PC-3 (cell line): ENCODE measurements around the gene CYP2J2. TPM values are rescaled to one million over a fixed set of nuclear protein-coding genes. Genes with fewer than 3 reads are reported as not detected.

Source experiments
- ATAC-seq: fragments of 200-7000 bp; cut with Tn5 transposase; 2 replicates; pipeline ENCODE4 v1.9.1; 2020; ENCODE audit warnings: mild to moderate bottlenecking, moderate library complexity
- BruUV-seq: library from RNA; stranded (reverse); fragments of 400-500 nt; replicated peaks from 2 replicates; lab custom pipeline; 2021; lab: Mats Ljungman, UMichigan
- CTCF ChIA-PET: fragments of 300-600 bp; sonication (Branson Sonifier 250); formaldehyde crosslinking; loops from one replicate; lab custom pipeline; 2022; ENCODE audit warnings: antibody characterized with exemption; lab: Charles Lee
- POLR2A ChIA-PET: fragments of 300-600 bp; sonication (Branson Sonifier 250); formaldehyde crosslinking; loops from one replicate; lab custom pipeline; 2022; ENCODE audit warnings: antibody characterized with exemption; ENCODE audit not compliant: unreplicated experiment; lab: Charles Lee
- DNase-seq: peaks from one replicate; pipeline ENCODE4 v3.0.0-alpha.2; 2015
- H2AFZ ChIP-seq: fragments of 300-600 bp; sonication (generic); 2 replicates; pipeline ENCODE4 v1.6.0; 2016; ENCODE audit warnings: antibody characterized with exemption, low read length
- H3F3A ChIP-seq: fragments of 300-600 bp; sonication (generic); one replicate; pipeline ENCODE4 v1.6.0; 2017; ENCODE audit warnings: antibody characterized with exemption, low read length, control low read depth, mild to moderate bottlenecking; ENCODE audit not compliant: unreplicated experiment
- H3K27ac ChIP-seq: fragments of 300-600 bp; sonication (generic); 2 replicates; pipeline ENCODE4 v1.5.1; 2016; ENCODE audit warnings: mild to moderate bottlenecking, low read length
- H3K27me3 ChIP-seq: fragments of 300-600 bp; sonication (generic); 2 replicates; pipeline ENCODE4 v1.6.1; 2016; ENCODE audit warnings: low read length, mixed read lengths
- H3K36me3 ChIP-seq: fragments of 300-600 bp; sonication (generic); 2 replicates; pipeline ENCODE4 v1.6.1; 2016; ENCODE audit warnings: low read depth, mixed run types, low read length, mixed read lengths
- H3K4me1 ChIP-seq: fragments of 300-600 bp; sonication (generic); 2 replicates; pipeline ENCODE4 v1.5.1; 2016; ENCODE audit warnings: low read length; ENCODE audit not compliant: insufficient read depth
- H3K4me2 ChIP-seq: fragments of 300-600 bp; sonication (generic); 2 replicates; pipeline ENCODE4 v1.6.0; 2016; ENCODE audit warnings: low read length
- H3K4me3 ChIP-seq: fragments of 300-600 bp; sonication (generic); 2 replicates; pipeline ENCODE4 v1.5.1; 2016; ENCODE audit warnings: mild to moderate bottlenecking, low read length, mixed read lengths
- H3K79me2 ChIP-seq: fragments of 300-600 bp; sonication (generic); 2 replicates; pipeline ENCODE4 v1.6.1; 2017; ENCODE audit warnings: low read length, mixed read lengths
- H3K9ac ChIP-seq: fragments of 300-600 bp; sonication (generic); 2 replicates; pipeline ENCODE4 v1.6.0; 2016; ENCODE audit warnings: mild to moderate bottlenecking, low read length
- H3K9me2 ChIP-seq: fragments of 300-600 bp; sonication (generic); replicated peaks from 2 replicates; pipeline ENCODE4 v1.6.1; 2016; ENCODE audit warnings: mixed run types, low read length, mixed read lengths
- H3K9me3 ChIP-seq: fragments of 300-600 bp; sonication (generic); 2 replicates; pipeline ENCODE4 v1.6.1; 2016; ENCODE audit warnings: low read length, mixed read lengths
- H4K20me1 ChIP-seq: fragments of 300-600 bp; sonication (generic); 2 replicates; pipeline ENCODE4 v1.6.1; 2016; ENCODE audit warnings: low read length, mixed read lengths
- EZH2 ChIP-seq: fragments of 300-600 bp; sonication (generic); IDR thresholded peaks from one replicate; pipeline ENCODE4 v1.6.1; 2017; ENCODE audit warnings: antibody characterized with exemption, mild to moderate bottlenecking, low read length; ENCODE audit not compliant: unreplicated experiment
- EZH2phosphoT487 ChIP-seq: fragments of 300-600 bp; sonication (generic); IDR thresholded peaks from 2 replicates; pipeline ENCODE4 v1.6.1; 2018; ENCODE audit warnings: mild to moderate bottlenecking, antibody characterized with exemption, low read length, borderline replicate concordance
- intact Hi-C: fragments of 100-400 bp; cut with micrococcal nuclease; formaldehyde crosslinking; loops from 2 replicates; pipeline ENCODE4 v1.9.0; 2023
- total RNA-seq: library from RNA; depleted of rRNA; stranded (reverse); fragments of >200 nt; gene quantifications from 2 replicates; pipeline ENCODE4 v1.2.3, GENCODE V29; 2014
- TF ChIP-seq, protein P1 (sequence below): fragments of 300-600 bp; sonication (generic); conservative IDR thresholded peaks from 2 replicates; pipeline ENCODE4 v1.5.1; 2017; ENCODE audit warnings: antibody characterized with exemption, low read depth, mild to moderate bottlenecking, low read length

Gene CYP2J2
- total RNA-seq, 1 experiment from 2014 or later = 0.44 TPM

DNA sequence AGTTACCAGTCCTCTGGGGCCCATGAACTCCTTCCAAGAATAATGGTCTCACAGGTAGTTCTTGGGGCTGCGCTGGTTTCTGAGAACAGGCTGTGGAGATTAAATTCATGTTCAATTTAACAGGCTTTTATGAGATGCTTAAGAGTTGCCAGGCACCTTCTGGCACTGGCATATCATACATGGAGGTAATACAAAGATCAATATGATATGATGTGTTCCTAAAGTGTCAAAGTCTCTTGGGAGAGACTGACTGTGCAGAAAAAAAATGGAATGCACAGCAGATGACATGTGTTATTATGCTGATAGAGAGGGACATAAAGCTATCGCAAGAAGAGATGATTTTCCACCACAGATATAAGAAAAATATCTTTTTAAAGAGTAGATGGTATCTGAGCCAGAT lies 6.8 kb downstream of the CYP2J2 start:
- TF ChIP-seq, protein P1, sequence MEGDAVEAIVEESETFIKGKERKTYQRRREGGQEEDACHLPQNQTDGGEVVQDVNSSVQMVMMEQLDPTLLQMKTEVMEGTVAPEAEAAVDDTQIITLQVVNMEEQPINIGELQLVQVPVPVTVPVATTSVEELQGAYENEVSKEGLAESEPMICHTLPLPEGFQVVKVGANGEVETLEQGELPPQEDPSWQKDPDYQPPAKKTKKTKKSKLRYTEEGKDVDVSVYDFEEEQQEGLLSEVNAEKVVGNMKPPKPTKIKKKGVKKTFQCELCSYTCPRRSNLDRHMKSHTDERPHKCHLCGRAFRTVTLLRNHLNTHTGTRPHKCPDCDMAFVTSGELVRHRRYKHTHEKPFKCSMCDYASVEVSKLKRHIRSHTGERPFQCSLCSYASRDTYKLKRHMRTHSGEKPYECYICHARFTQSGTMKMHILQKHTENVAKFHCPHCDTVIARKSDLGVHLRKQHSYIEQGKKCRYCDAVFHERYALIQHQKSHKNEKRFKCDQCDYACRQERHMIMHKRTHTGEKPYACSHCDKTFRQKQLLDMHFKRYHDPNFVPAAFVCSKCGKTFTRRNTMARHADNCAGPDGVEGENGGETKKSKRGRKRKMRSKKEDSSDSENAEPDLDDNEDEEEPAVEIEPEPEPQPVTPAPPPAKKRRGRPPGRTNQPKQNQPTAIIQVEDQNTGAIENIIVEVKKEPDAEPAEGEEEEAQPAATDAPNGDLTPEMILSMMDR = no peak
- TF ChIP-seq EZH2 = no peak
- no peak for TF ChIP-seq EZH2phosphoT487
- Histone ChIP-seq H3F3A (no peaks in the 10 kb centered on the region), H3K9ac (no peak overlapping the region), H3K4me1 (no peaks in the 10 kb centered on the region), H3K79me2 (no peaks in the 10 kb centered on the region), H3K9me2 (no peaks in the 10 kb centered on the region), H4K20me1 (no peaks in the 10 kb centered on the region), H2AFZ (no peak overlapping the region), H3K27ac (no peak overlapping the region), H3K4me3 (no peak overlapping the region), H3K36me3 (no peaks in the 10 kb centered on the region), H3K4me2 (no peak overlapping the region), H3K9me3 (0 out of 2 replicates have a peak, but pooled peaks cover under 1% of the 10 kb centered on the region), H3K27me3 (peaks cover 11% of the 10 kb centered on the region)
- CTCF ChIA-PET = no interaction called here
- DNase-seq (no peak), ATAC-seq (no peak)
- no TSS peak for BruUV-seq
- intact Hi-C loops = no loop called here
- POLR2A ChIA-PET = no interaction called here

DNA sequence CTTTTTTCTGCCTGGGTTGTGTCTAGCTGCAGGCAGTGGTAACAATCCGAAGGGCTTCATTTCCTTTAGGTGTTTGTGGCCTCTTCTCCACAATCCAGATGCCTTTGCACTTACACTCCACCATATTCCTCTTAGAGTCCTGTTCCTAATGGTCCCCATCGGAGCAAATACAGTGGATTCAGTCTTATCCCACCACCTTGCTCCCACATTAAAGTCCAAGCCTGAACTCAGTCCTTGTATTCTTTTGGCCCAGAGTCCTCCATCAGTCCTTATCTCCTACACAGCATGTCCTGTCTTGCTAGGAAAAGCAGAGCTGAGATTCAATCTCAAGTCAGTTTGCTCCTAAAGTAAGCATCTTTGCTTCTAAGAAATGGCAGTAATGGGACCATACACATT lies 8.8 kb downstream of the CYP2J2 start:
- no peaks in the 10 kb centered on the region for H3F3A ChIP-seq
- POLR2A ChIA-PET = no interaction called here
- CTCF ChIA-PET = no interaction called here

More for the DNA sequence above, 8.8 kb downstream of the CYP2J2 start:
- intact Hi-C loops = no loop called here
- no peak for DNase-seq
- H3K4me1 ChIP-seq = no peaks in the 10 kb centered on the region
- no peaks in the 10 kb centered on the region for H3K9me3 ChIP-seq
- no peak for ATAC-seq
- no peak overlapping the region for H3K27ac ChIP-seq
- no peak overlapping the region for H3K4me2 ChIP-seq
- BruUV-seq = no TSS peak
- no peak overlapping the region for H3K9ac ChIP-seq
- H3K36me3 ChIP-seq = no peaks in the 10 kb centered on the region
- no peak overlapping the region for H3K4me3 ChIP-seq
- TF ChIP-seq EZH2phosphoT487 (no peak), EZH2 (no peak)
- TF ChIP-seq, protein P1 = no peak
- H2AFZ ChIP-seq = no peak overlapping the region
- H3K27me3 ChIP-seq = peaks cover 7% of the 10 kb centered on the region
- H4K20me1 ChIP-seq = no peaks in the 10 kb centered on the region
- no peaks in the 10 kb centered on the region for H3K9me2 ChIP-seq
- H3K79me2 ChIP-seq = no peaks in the 10 kb centered on the region
